ENCODE data around the gene UPK3A. TPM values are rescaled to one million over a fixed set of nuclear protein-coding genes. Genes with fewer than 3 reads are reported as not detected.

UPK3A gene
- total RNA-seq, 1 experiment from 2014 or later: 1.0 TPM

GRCh38 chr22:45285263-45286058 lies 712 bp downstream of the UPK3A start:
- Histone ChIP-seq H2AFZ (no peak overlapping the region), H3K4me3 (peak overlapping the region; percentile 59; the same call in 1 of the 2 replicates), H3K27ac (no peak overlapping the region), H3K9me3 (ENCODE audit: insufficient read depth, low read depth) (no peaks in the 10 kb centered on the region), H3K4me2 (peak overlapping the region; percentile 90), H3K79me2 (ENCODE audit: low read depth) (no peaks in the 10 kb centered on the region), H4K20me1 (ENCODE audit: insufficient read depth) (no peaks in the 10 kb centered on the region), H3F3A (ENCODE audit: insufficient read depth, low read depth) (peaks cover 6% of the 10 kb centered on the region), H3K27me3 (ENCODE audit: insufficient read depth, low read depth) (peaks cover 6% of the 10 kb centered on the region; the same call in 1 of the 2 replicates), H3K36me3 (ENCODE audit: low read depth) (no peaks in the 10 kb centered on the region), H3K9me2 (ENCODE audit: insufficient read depth) (no peaks in the 10 kb centered on the region), H3K4me1 (replicated peaks; ENCODE audit: insufficient read depth) (peaks cover 21% of the 10 kb centered on the region)
- no peak for DNase-seq
- intact Hi-C loops (cut with micrococcal nuclease; ENCODE audit: unreplicated experiment): no loop called here
- TF ChIP-seq EZH2 (IDR thresholded peaks at IDR 0.05; ENCODE audit: low read depth) (no peak), CTCF (conservative IDR thresholded peaks at IDR 0.05) (no peak)
- POLR2A ChIA-PET (ENCODE audit: unreplicated experiment): no interaction called here
- no TSS peak for BruUV-seq (replicated peaks)
- CTCF ChIA-PET: no interaction called here

GRCh38 chr22:45286854-45287551 lies 2.3 kb downstream of the UPK3A start:
- no peak overlapping the region for H3K27ac ChIP-seq
- TF ChIP-seq CTCF (conservative IDR thresholded peaks at IDR 0.05) (no peak), EZH2 (IDR thresholded peaks at IDR 0.05; ENCODE audit: low read depth) (no peak)
- H3K4me2 ChIP-seq: no peak overlapping the region
- no peaks in the 10 kb centered on the region for H3K79me2 ChIP-seq (ENCODE audit: low read depth)
- H3F3A ChIP-seq (ENCODE audit: insufficient read depth, low read depth): no peaks in the 10 kb centered on the region; the same call in 1 of the 2 replicates
- H3K9me3 ChIP-seq (ENCODE audit: insufficient read depth, low read depth): no peaks in the 10 kb centered on the region
- ChIA-PET CTCF (no interaction called here), POLR2A (ENCODE audit: unreplicated experiment) (no interaction called here)
- H2AFZ ChIP-seq: no peak overlapping the region
- no peak for DNase-seq
- H3K36me3 ChIP-seq (ENCODE audit: low read depth): no peaks in the 10 kb centered on the region
- no TSS peak for BruUV-seq (replicated peaks)
- peaks cover 11% of the 10 kb centered on the region for H3K4me1 ChIP-seq (replicated peaks; ENCODE audit: insufficient read depth)
- H4K20me1 ChIP-seq (ENCODE audit: insufficient read depth): no peaks in the 10 kb centered on the region
- H3K4me3 ChIP-seq: no peak overlapping the region
- H3K9me2 ChIP-seq (ENCODE audit: insufficient read depth): no peaks in the 10 kb centered on the region
- H3K27me3 ChIP-seq (ENCODE audit: insufficient read depth, low read depth): peaks cover 6% of the 10 kb centered on the region; the same call in 1 of the 2 replicates
- intact Hi-C loops (cut with micrococcal nuclease; ENCODE audit: unreplicated experiment): no loop called here

- Histone ChIP-seq H3K27ac (no peak overlapping the region), H3K4me1 (replicated peaks; ENCODE audit: insufficient read depth) (0 out of 2 replicates have a peak, but pooled peaks cover 10% of the 10 kb centered on the region), H3K79me2 (ENCODE audit: low read depth) (no peaks in the 10 kb centered on the region), H3K9me3 (ENCODE audit: insufficient read depth, low read depth) (no peaks in the 10 kb centered on the region), H3K36me3 (ENCODE audit: low read depth) (no peaks in the 10 kb centered on the region), H3K27me3 (ENCODE audit: insufficient read depth, low read depth) (0 out of 2 replicates have a peak, but pooled peaks cover 2% of the 10 kb centered on the region), H4K20me1 (ENCODE audit: insufficient read depth) (no peaks in the 10 kb centered on the region), H3F3A (ENCODE audit: insufficient read depth, low read depth) (no peaks in the 10 kb centered on the region; the same call in 1 of the 2 replicates), H3K9me2 (ENCODE audit: insufficient read depth) (no peaks in the 10 kb centered on the region), H3K4me2 (0 out of 2 replicates have a peak overlapping the region, but pooled peaks have one; percentile 3), H2AFZ (no peak overlapping the region), H3K4me3 (no peak overlapping the region)
- DNase-seq: peak; percentile 34 to 61
- CTCF ChIA-PET: no interaction called here
- no TSS peak for BruUV-seq (replicated peaks)
- POLR2A ChIA-PET (ENCODE audit: unreplicated experiment): interaction anchor here (0.6 kb wide), 1 partner anchor 669 kb away, joined by 3 read pairs; no protein-coding TSS in a partner anchor
- intact Hi-C loops (cut with micrococcal nuclease; ENCODE audit: unreplicated experiment): no loop called here
- TF ChIP-seq CTCF (conservative IDR thresholded peaks at IDR 0.05): no peak
- no peak for TF ChIP-seq EZH2 (IDR thresholded peaks at IDR 0.05; ENCODE audit: low read depth)
Observed at GRCh38 chr22:45290410-45290936, 5.7 kb downstream of the UPK3A start.
